ENCODE data around the gene GRM2.

GRM2 gene

GRCh38 chr3:51670053-51670822 is 36.6 kb upstream of the GRM2 start:
- no peak for DNase-seq (ENCODE audit: low read depth)
- H3K4me3 ChIP-seq (ENCODE audit: low read depth, low read length): peak overlapping the region; percentile 90
- TF ChIP-seq, protein P1, sequence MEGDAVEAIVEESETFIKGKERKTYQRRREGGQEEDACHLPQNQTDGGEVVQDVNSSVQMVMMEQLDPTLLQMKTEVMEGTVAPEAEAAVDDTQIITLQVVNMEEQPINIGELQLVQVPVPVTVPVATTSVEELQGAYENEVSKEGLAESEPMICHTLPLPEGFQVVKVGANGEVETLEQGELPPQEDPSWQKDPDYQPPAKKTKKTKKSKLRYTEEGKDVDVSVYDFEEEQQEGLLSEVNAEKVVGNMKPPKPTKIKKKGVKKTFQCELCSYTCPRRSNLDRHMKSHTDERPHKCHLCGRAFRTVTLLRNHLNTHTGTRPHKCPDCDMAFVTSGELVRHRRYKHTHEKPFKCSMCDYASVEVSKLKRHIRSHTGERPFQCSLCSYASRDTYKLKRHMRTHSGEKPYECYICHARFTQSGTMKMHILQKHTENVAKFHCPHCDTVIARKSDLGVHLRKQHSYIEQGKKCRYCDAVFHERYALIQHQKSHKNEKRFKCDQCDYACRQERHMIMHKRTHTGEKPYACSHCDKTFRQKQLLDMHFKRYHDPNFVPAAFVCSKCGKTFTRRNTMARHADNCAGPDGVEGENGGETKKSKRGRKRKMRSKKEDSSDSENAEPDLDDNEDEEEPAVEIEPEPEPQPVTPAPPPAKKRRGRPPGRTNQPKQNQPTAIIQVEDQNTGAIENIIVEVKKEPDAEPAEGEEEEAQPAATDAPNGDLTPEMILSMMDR (IDR thresholded peaks at IDR 0.05; ENCODE audit: control insufficient read depth, extremely low read depth, insufficient read depth): no peak

- peak within 1 kb of the TSS; percentile 90 for H3K4me3 ChIP-seq (ENCODE audit: low read depth, low read length)
- DNase-seq (ENCODE audit: low read depth): peak; percentile 71
- TF ChIP-seq, protein P1 (IDR thresholded peaks at IDR 0.05; ENCODE audit: control insufficient read depth, extremely low read depth, insufficient read depth): no peak
These were observed 35.8 kb upstream of the GRM2 start, which contains the start of gene TEX264 for GRCh38 chr3:51670823-51671733. TEX264 (plus strand) TSS chr3:51671252; CDS start chr3:51674305, 3,053 bp downstream.

DNA sequence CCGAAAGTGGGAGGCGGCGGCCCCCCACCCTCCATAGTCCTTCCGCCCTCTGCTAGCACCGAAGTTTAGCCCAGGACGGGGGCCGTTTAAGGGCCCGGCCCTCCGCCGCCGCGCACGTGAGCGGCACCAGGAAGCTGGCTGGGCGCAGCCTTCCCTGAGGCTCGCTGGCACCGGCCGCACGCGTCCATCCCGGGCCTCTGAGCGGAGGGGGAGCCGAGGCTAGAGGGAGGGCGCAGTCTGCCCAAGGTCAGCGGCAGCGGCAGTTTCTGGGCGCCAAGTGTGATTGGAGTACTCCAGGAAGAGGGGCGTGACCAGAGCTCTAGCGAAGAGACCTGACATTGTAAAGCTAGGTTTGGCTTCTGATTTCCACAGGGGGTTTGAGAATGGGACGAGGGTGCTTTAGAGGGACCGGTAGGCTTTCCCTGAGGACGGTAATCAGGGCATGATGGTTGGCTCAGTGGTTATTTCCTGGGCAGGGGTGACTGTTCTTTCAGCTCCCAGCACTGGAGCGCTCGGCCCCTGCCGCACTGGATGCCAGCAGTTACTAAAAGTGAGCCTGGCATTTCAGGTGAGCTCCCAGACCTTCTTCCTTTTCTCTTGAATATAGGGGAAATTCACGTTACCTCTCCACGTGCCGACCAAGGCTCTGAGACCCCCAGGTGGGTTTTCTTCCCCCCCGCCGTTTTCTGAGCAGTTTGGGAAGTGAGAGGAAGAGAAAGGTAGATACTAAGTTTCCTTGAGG is 35.0 kb upstream of the GRM2 start:
- TF ChIP-seq, protein P1 (IDR thresholded peaks at IDR 0.05; ENCODE audit: control insufficient read depth, extremely low read depth, insufficient read depth): no peak
- peak overlapping the region; percentile 90 for H3K4me3 ChIP-seq (ENCODE audit: low read depth, low read length)
- peak; percentile 14 for DNase-seq (ENCODE audit: low read depth)

- no peak overlapping the region for H3K4me3 ChIP-seq (ENCODE audit: low read depth, low read length)
- TF ChIP-seq, protein P1 (IDR thresholded peaks at IDR 0.05; ENCODE audit: control insufficient read depth, extremely low read depth, insufficient read depth): no peak
These were observed 33.6 kb upstream of the GRM2 start for GRCh38 chr3:51673181-51673801.

GRCh38 chr3:51673802-51674654 is 32.8 kb upstream of the GRM2 start:
- TF ChIP-seq, protein P1 (IDR thresholded peaks at IDR 0.05; ENCODE audit: control insufficient read depth, extremely low read depth, insufficient read depth): no peak
- DNase-seq (ENCODE audit: low read depth): no peak
- H3K4me3 ChIP-seq (ENCODE audit: low read depth, low read length): no peak overlapping the region

More at GRCh38 chr3:51673181-51673801, 33.6 kb upstream of the GRM2 start:
- no peak for DNase-seq (ENCODE audit: low read depth)
